NB4 (cell line): ENCODE measurements around the gene PEG3.

Source experiments
- DNase-seq: peaks from one replicate; pipeline ENCODE4 v3.0.0; 2010; ENCODE audit warnings: low read depth
- H3K4me3 ChIP-seq: one replicate; pipeline ENCODE4 v1.5.1; 2011; ENCODE audit warnings: mild to moderate bottlenecking, low read depth, low read length, moderate library complexity
- CTCF ChIP-seq: IDR thresholded peaks from one replicate; pipeline ENCODE4 v1.5.1; 2012; ENCODE audit warnings: low read depth, low read length
- MAX ChIP-seq: IDR thresholded peaks from 2 replicates; pipeline ENCODE4 v1.6.1; 2011; ENCODE audit warnings: low read depth, low read length
- MYC ChIP-seq: IDR thresholded peaks from 2 replicates; pipeline ENCODE4 v1.6.1; 2011; ENCODE audit warnings: low read depth, low read length
- POLR2A ChIP-seq: IDR thresholded peaks from 2 replicates; pipeline ENCODE4 v1.6.1; 2011; ENCODE audit warnings: mild to moderate bottlenecking; ENCODE audit not compliant: insufficient read length; ENCODE audit errors: extremely low read depth

The PEG3 gene

GRCh38 chr19:56829596-56829995, 10.9 kb downstream of the PEG3 start:
- DNase-seq: no peak
- TF ChIP-seq MAX (no peak), POLR2A (no peak), MYC (no peak), CTCF (no peak)
- no peak overlapping the region for H3K4me3 ChIP-seq

GRCh38 chr19:56827708-56828107, 12.8 kb downstream of the PEG3 start:
- TF ChIP-seq POLR2A: no peak
- TF ChIP-seq CTCF: no peak
- no peak for TF ChIP-seq MAX
- no peak for TF ChIP-seq MYC

GRCh38 chr19:56823956-56824355, 16.6 kb downstream of the PEG3 start:
- H3K4me3 ChIP-seq: no peak overlapping the region
- DNase-seq: no peak
- TF ChIP-seq MAX (no peak), MYC (no peak), CTCF (no peak), POLR2A (no peak)

More at GRCh38 chr19:56827708-56828107, 12.8 kb downstream of the PEG3 start:
- no peak overlapping the region for H3K4me3 ChIP-seq
- no peak for DNase-seq

GRCh38 chr19:56823417-56823816, 17.1 kb downstream of the PEG3 start:
- no peak for DNase-seq
- H3K4me3 ChIP-seq: no peak overlapping the region
- TF ChIP-seq POLR2A: no peak
- TF ChIP-seq MYC: no peak
- TF ChIP-seq CTCF: no peak
- TF ChIP-seq MAX: no peak

GRCh38 chr19:56822755-56823154, 17.8 kb downstream of the PEG3 start:
- TF ChIP-seq POLR2A (no peak), MYC (no peak), MAX (no peak), CTCF (no peak)
- H3K4me3 ChIP-seq: no peak overlapping the region
- DNase-seq: no peak

- no peak overlapping the region for H3K4me3 ChIP-seq
- DNase-seq: no peak
- TF ChIP-seq POLR2A (no peak), MAX (no peak), MYC (no peak), CTCF (no peak)
These were observed 18.9 kb downstream of the PEG3 start for GRCh38 chr19:56821675-56822074.
